HK-2 (cell line): ENCODE data around the gene ADPRHL1.
"Not testable (repeated sequence)": the region's sequence is repeated elsewhere in the genome, so short reads cannot be mapped to it uniquely, and the experiment has no call there.

Experiments used
- DNase-seq: peaks from one replicate; pipeline ENCODE4 v3.0.0-alpha.2; 2018; ENCODE audit not compliant: unreplicated experiment

The ADPRHL1 gene

DNA sequence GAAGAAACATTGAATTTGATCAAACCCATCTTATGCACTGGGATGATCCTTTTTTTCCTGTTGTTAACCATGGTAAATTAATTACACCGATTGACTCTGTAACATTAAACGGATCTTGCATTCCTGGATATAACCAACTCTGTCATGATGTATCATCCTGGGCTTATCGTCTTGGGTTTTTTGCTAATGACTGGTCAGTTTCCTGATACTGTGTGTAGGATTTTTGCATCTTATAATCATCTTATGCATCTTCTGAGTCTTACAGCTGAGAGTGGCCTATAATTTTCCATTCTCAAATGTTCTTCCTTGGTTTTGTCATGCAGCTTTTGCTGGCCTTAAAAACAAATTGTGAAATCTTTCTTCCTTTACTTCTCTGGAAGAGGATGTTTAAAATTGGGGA is 24.4 kb upstream of the ADPRHL1 start:
- DNase-seq: no peak

DNA sequence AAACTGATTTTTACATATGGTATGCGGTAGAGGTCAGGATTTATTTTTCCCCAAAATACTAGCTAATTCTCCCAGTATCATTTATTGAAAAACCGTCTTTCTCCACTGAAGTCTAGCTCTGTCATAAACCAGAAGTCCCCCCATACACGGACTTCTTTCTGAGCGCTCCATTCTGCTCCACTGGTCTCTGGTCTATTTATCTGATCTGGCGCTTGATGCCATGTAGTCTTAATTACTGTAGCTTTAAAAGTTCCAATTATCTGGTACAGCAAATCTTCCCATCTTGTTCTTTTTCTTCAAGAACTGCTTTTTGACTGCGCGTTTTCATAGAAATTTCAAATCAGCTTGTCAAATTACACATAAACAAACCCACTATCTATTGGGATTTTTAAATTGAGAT is 23.5 kb upstream of the ADPRHL1 start:
- no peak for DNase-seq

DNA sequence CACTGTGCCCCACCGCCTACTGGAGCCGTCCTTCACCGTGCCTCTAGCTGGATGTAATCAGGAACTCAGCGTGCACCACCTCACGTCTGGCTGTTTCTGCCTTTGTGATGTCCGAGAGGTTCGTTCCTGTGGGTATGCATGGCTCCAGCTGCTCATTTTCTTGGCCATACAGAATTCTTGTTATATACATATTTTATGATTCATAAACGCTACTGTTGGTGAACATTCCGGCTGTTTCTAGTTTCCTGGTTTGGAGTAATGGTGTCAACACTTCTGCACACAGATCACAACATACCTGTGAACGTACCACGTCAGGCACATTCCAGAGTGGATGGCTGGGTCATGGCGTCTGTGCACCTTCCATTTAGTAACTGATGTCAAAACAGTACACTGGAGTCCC is 22.6 kb upstream of the ADPRHL1 start:
- no peak for DNase-seq

DNA sequence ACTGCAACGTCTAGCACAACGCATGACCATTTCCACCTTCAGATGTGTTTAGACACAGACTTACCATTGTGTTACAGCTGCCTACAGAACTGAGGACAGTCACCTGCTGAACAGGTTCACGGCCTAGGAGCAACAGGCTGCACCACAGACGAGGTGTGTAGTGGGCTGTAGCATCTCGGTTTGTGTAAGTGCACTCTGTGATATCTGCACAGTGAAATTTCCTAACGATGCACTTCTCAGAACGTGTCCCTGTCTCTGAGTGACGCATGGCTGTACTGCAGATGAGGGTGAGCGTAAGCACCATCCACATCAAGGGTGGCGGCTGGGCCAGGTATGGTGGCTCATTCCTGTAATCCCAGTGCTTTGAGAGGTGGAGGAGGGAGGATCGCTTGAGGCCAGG is 22.0 kb upstream of the ADPRHL1 start:
- DNase-seq: no peak

DNA sequence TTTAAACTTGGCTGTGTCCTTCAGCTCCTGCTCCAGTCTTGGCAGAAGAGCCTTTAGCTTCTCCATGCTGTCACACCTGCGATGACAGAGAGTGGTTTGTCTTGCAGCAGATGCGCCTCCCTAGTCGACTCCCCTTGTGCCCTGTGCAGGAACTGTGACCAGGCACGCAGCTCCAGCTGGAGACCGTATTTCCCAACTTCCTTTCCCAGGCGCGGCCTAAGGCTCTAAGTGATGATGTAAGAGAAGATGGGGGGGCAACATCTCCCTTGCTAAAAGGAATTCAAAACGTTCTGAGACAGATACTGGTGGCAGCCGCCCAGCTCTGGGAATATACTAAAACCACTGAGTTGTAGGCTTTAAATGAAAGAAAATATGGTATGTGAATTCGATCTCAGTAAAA is 20.9 kb upstream of the ADPRHL1 start:
- DNase-seq: no peak

DNA sequence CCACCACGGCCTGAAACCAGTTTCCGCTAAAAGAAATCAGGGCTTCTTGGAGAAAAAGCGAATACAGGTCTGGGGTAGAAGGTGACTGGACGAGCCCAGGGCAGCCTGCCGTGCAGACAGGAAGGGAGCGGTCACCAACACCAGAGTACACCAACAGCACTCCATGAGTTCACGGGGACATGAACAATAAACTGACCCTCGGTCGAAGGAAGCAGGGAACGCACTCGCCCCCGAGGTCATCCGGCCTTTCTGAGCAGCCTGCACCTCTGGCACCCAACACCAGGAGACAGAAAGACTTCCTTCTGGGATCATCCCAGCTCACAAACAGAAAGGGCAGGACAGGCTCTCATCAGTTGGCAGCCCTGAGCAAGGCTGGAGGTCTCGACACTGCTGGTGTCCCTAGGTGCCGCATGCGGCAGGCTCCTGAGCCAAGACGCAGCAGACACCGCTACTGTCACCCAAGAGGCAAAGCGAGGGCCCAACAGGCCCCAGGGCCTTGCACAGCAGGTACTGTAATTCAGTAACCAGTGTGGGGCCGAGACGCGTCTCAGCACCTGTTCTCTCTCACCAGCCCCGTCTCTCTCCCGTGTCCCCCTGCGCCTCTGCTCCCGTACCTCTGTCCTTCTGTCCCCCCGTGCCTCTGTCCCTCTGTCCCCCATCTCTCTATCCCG is 19.2 kb upstream of the ADPRHL1 start:
- DNase-seq: no peak

DNA sequence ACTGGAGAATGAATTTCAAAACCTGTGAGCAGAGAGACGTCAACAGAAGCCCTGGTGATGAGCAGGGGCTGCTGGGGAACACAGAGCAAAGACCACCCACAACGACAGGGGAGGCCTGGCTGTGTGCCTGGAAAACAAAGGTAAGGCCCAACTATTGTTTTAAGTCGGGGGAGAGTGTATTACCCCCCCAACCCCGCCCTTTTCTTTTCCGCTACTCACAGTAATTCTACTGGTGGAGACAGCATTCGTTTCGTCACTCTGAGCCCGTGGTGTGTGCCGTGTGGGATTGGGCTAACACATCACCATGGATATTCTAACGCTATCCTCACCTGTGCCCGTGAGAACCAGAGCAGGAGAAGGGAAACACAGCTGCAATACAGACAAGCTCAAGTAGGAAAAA is 18.6 kb upstream of the ADPRHL1 start:
- no peak for DNase-seq

DNA sequence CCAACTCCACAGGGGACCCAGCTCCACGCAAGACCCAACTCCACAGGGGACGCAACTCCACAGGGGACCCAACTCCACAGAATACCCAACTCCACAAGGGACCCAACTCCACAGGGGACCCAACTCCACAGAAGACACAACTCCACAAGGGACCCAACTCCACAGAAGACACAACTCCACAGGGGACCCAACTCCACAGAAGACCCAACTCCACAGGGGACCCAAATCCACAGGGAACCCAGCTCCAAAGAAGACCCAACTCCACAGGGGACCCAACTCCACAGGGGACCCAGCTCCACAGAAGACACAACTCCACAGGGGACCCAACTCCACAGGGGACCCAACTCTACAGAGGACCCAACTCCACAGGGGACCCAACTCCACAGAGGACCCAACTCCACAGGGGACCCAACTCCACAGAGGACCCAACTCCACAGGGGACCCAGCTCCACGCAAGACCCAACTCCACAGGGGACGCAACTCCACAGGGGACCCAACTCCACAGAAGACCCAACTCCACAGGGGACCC is 17.4 kb upstream of the ADPRHL1 start:
- not testable (repeated sequence) for DNase-seq

DNA sequence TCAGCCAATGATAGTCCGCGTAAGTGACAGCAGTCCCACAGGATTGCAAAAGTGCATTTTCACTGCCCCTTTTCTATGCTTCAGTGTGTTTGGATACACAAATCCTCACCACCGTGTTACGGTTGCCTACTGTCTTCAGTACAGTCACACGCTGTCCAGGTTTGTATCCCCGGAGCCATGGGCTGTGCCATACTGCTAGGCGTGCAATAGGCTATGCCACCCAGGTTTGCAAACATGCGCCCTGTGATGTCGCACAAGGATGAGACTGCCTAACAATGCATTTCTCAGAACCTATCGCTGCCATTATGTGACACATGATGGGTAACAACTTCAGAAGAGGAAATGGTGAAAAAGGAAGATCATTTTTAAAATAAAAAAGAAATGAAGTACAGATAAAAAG is 16.8 kb upstream of the ADPRHL1 start:
- no peak for DNase-seq

DNA sequence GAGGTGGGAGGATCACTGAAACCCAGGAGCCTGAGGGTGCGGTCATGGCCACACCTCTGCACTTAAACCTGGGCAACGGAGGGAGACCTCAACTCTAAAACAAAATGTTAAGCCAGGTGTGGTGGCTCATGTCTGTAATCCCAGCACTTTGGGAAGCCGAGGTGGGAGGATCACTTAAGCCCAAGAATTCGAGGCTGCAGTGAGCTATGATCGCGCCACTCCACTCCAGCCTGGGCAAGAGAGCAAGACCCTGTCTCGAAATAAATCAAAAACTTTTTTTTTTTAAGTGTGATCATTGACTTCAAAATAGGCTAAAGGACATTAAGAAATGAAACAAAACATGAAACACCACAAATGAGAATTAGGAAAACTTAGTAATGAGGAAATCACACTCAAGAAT is 16.3 kb upstream of the ADPRHL1 start:
- no peak for DNase-seq

DNA sequence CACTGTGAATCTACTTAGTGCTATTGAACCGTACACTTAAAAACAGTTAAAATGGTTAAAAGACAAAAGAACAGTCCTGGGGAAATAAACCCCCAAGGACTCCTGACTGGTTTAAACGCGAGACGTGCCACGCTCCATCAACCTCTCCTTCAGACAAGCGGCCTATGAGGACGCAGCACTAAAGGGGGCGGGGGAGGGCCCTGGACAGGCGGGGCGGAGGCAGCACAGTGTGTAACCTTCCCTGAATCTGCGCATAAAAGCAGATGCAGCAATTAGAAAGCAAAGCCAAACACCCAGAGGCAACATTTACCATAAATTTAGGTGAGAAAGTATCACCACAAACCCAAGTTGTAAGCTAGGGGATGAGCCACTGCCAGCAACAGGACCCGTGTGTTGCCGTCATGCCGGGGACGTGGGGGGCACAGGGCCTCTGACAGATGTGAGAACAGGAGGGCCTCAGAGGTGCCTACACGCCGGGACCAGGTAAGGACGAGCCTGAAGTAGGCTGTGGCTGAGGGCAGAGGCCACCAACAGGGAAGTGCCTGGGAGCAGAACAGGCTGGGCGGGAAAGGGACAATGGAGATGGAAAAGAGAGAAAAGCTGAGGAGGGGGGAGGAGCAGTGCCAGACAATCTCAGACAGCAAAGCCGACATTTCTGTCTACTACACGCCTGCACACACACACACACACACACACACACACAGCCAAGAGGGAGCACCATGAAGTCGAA is 15.3 kb upstream of the ADPRHL1 start:
- no peak for DNase-seq

DNA sequence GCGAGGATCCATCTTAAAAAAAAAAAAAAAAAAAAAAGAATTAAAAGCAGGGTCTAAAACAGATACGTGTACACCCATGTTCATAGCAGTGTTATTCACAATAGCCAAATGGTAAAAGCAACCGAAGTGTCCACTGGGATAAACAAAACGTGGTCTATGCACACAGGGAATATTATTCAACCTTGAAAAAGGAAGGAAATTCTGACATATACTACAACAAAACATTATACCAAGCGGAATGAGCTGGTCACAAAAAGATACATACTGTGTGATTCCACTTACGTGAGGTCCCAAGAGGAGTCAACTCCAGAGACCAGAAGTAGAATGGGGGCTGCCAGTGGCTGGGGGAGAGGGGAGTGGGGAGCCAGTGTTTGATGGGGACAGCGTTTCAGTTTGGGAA is 14.7 kb upstream of the ADPRHL1 start:
- DNase-seq: no peak

DNA sequence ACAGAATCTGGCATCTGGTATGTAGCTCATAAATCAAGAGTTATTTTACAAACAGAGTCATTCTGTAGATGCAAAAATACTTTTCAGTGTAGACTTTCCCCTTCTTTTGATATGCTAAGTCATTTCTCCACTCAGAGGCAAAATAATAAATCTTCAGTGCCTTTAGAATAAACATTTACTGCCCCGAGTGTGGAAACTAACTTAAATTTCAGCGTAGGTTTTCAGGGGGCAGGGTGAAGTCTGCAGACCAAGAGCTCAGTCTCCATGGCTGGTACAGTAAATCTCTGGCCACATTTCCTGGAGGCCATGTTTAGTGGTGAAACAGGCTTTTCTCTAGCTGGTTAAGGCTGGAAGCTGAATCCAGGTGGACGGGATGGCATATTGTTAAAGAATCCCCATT is 13.1 kb upstream of the ADPRHL1 start:
- DNase-seq: no peak

DNA sequence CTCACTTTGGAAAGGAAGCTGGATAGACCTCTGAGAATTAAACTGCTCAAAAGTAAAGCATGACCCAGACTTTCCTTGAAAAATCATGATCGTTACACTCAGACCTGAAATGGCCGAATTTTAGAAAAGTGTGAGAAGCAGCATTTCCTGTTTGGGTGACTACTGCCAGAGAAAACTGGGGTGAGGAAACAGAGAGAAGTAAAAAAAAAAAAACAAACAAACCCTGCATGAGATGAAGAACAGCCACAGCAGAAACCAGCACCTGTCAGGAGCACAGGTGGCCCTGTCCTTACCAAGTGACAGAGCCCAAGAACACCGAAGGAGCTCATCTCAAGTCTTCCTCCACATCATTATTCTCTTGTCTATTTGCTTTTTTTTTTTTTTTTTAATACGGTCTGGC is 12.0 kb upstream of the ADPRHL1 start:
- DNase-seq: no peak

DNA sequence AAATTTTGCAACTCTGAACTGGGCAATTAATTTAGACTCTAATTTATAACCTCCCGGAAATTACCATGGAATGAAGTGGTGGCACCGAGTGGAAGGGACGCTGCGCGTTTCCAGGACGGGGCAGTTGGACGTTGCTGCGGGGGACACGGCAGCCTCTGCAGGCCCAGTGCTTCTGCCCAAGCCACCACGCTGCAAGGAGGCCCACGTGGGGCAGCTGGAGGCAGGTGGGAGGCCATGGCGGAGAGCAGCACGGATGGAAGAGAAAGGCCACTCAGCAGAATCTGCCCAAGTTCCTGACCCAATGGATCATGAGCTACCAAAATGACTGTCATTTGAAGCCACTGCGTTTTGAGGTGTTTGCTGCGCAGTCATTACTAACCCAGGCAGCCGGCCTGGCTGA is 11.2 kb upstream of the ADPRHL1 start:
- DNase-seq: no peak

DNA sequence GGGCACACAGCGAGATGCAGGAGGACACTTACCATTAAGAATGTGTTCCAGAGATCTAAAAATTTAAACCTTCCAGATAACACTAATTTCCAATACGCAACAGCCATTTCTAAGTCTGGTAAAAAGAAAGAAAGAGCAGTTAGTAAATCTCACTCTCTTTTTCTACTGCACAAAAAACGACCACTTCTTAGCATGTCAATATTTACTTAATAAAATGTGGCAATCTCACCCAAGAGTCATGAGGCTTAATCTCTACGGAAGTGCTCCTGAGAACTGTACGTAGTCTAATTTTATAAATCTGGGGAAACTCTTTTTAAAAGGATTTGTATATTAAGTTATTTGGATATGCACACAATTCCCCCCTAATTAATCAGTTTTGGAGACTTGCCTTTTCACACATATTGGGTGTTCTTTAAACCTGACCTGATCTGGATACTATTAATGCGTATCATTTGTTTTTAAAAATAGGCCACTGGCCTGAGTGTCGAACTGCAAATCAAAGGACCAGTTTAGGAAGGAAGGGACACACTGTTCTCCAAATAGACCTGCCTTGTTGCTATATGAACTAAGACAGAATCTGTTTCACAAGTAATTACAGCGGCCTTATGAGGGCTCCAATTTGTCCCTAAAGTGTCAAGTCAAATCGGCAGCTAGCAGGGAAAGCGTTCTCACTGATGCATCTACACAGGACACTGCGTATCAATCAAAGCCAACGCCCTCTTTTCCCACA is 7.9 kb upstream of the ADPRHL1 start:
- no peak for DNase-seq

DNA sequence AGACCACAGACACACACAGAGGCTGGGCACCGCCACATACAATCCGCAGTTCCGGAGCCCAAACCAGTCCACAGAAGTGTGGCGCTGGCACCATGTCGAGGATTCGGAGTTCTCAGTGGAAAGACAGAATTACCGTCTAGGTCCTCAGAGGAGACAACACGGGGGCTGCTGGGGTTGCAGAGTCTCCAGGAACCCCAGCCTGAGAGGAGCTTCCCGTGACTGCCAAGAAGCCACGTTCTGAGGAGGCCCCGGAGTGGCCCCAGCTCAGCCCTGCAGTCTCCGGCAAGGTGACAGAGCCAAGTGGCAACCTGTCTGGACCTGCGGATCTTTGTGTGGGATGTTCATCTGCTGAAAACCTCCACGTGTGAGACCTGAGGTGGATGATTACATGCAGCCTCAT is 7.3 kb upstream of the ADPRHL1 start:
- DNase-seq: no peak

DNA sequence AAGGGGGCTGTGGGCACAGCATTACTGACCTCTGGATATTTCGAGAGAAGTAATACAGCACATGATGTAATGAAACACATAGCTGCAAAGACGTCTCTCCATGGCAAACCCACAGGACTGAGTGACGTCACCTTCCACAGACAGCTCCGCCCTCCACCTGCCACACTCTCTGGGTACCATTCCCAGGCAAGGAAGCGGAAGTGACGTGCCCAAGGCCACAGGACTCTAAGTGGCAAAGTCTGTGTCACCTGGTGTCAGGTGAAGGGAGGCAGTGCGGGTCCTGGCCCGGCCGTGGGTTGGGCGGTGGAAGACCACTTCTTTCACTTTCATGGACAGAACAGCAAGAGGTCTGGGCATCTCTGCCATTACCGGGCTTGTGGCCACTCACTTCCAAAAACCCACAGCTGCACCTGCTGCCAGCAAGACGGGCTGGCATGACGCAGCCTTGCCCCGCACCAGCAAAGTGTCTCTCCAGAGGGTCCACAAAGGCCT is 6.8 kb upstream of the ADPRHL1 start:
- DNase-seq: no peak

DNA sequence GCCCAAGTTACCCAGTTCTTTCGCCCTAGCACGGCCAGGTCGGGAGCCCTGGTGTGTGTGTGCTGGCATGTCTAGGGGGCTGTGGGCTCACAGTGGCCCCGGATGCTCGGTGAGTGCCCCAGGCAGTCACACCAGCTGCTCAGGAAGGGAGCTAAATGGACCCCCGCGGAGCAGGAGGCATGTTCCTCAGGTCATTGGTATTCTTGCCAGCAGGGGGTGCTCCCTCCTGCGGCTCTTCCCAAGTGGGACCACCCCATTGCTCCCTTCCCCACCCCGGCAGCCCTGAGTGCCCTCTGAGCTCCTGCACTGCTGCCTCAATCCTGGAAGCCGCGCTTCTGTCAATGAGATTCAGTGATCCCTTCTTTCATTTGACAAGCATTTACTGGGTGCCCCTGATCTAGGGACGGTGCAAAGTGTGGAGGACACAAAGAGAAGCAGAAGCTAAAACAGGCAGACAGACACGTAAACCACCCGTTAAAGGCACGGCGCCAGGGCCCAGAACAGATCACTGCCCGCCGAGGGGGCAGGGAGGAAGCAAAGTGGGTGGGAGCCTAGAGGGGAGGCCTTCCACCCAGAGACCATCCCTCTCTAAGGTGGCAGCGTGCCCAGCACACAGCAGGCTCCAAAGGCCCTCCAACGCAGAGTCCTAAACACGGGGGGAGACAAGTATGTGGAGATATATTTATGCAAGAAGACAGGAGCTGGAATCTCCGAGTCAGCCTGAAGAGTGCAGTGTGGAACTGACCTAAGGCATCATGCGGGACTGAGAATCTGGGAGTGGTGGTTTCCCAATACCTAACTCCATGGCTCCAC is 5.2 kb upstream of the ADPRHL1 start:
- DNase-seq: no peak

DNA sequence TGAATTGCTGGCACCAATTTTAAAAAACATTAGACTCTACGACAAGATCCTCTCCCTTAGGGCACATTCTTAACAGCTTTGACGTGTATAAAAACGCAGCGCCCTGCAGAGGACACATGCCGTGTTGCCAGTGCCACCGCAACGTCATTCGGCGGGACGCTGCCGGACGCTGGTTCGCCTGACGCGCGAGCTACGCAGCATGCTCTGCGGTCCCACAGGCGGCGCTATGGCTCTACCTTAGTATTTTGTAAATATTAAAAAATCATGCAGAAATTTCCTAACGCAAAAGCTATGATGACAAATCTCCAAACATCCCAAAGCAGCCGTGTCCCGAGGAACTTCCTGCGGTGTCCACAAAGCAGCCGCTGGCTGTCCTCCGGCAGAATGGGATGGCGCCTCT is 4.2 kb upstream of the ADPRHL1 start:
- DNase-seq: no peak

DNA sequence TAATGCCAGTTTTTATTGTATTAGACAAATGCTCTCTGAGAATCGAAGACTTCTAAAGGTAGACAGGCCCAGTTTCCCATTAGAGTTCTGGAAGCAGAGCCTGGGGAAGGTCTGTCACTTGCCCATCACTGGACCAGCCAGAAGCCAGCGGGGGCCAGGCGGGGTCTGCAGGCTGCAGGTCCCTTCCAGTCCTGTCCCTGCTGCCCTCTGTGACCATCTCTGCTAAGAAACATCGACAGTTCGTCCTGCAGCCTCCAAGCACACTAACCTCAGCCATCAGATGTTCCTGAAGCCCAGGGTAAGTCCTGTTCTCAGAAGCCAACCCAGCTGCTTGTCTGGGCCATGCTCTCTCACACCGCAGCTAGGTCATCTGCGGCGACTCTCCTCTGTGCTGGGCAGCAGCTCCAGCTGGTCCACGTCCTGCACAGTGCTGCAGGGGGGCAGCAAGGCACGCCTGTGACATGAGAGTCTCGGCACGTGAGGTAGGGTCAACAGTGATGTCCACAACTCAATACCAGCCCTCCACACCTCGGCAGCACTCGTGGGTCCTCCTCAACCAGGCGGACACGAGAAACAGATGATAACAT is 2.9 kb upstream of the ADPRHL1 start:
- no peak for DNase-seq

DNA sequence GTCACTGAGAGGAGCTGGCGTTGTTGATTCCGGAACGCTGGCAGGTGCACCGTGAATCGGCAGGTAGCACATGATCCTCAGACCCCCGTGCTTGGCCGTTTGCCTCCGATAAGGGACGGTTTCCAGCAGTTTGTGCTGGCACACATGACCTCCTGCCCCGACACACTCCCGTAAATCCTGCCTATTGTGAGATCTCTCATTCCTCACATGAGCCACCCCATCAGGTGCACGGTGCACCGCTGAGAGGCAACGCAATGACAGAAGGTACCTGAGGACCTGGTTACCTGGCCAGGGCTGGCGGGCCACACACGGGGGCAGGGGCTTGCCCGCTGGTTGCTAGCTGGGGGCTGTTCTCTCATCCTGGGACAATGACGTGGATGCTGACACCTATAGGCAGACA is 2.1 kb upstream of the ADPRHL1 start:
- DNase-seq: no peak
